ENCODE results near the gene FABP2. TPM values are rescaled to one million over a fixed set of nuclear protein-coding genes. Genes with fewer than 3 reads are reported as not detected.
"Not testable (repeated sequence)": the region's sequence is repeated elsewhere in the genome, so short reads cannot be mapped to it uniquely, and the experiment has no call there.

FABP2 gene
- not detected for total RNA-seq

- Mint-ChIP-seq H3K27me3 (peaks cover 2% of the 10 kb centered on the region), H3K36me3 (no peaks in the 10 kb centered on the region), H3K4me3 (no peak within 1 kb of the TSS), H3K27ac (no peak within 1 kb of the TSS), H3K4me1 (ENCODE audit: low read depth) (no peaks in the 10 kb centered on the region), H3K9me3 (no peaks in the 10 kb centered on the region)
- CTCF ChIA-PET = no interaction called here
- intact Hi-C loops (cut with micrococcal nuclease) = no loop called here
- DNase-seq = no peak
- POLR2A ChIA-PET = no interaction called here
These were observed at the start of gene FABP2 for GRCh38 chr4:119321921-119322687. FABP2 (minus strand) TSS chr4:119322138; CDS start chr4:119322102, 36 bp downstream.

GRCh38 chr4:119370951-119371683 lies 49.2 kb upstream of the FABP2 start:
- CTCF ChIA-PET, H3K36me3 Mint-ChIP-seq, POLR2A ChIA-PET, H3K9me3 Mint-ChIP-seq, DNase-seq, H3K27ac Mint-ChIP-seq, H3K4me3 Mint-ChIP-seq, H3K27me3 Mint-ChIP-seq: not testable (repeated sequence)
- intact Hi-C loops (cut with micrococcal nuclease) = loop anchor here (2.0 to 10.0 kb wide), 2 partner anchors 56 to 162 kb away; no protein-coding TSS in a partner anchor
- peaks cover 21% of the 10 kb centered on the region for H3K4me1 Mint-ChIP-seq (ENCODE audit: low read depth)

- H3K36me3 Mint-ChIP-seq, H3K27me3 Mint-ChIP-seq, POLR2A ChIA-PET, H3K9me3 Mint-ChIP-seq, CTCF ChIA-PET: not testable (repeated sequence)
- Mint-ChIP-seq H3K4me1 (ENCODE audit: low read depth) (peaks cover 23% of the 10 kb centered on the region), H3K4me3 (peak overlapping the region; percentile 16), H3K27ac (peak overlapping the region; percentile 38)
- peak; percentile 78 for DNase-seq
- intact Hi-C loops (cut with micrococcal nuclease) = loop anchor here (2.0 to 10.0 kb wide), 2 partner anchors 56 to 162 kb away; no protein-coding TSS in a partner anchor
These were observed 48.5 kb upstream of the FABP2 start for GRCh38 chr4:119370392-119370791.

GRCh38 chr4:119366802-119367201 lies 44.9 kb upstream of the FABP2 start:
- H3K4me1 Mint-ChIP-seq (ENCODE audit: low read depth) = peaks cover 21% of the 10 kb centered on the region
- H3K27ac Mint-ChIP-seq; CTCF ChIA-PET; intact Hi-C loops (cut with micrococcal nuclease); H3K9me3 Mint-ChIP-seq; H3K36me3 Mint-ChIP-seq; H3K4me3 Mint-ChIP-seq; DNase-seq; H3K27me3 Mint-ChIP-seq; POLR2A ChIA-PET: not testable (repeated sequence)

GRCh38 chr4:119364203-119364602 lies 42.3 kb upstream of the FABP2 start:
- H3K27ac Mint-ChIP-seq; H3K4me3 Mint-ChIP-seq; H3K27me3 Mint-ChIP-seq; H3K9me3 Mint-ChIP-seq; CTCF ChIA-PET; H3K36me3 Mint-ChIP-seq; POLR2A ChIA-PET; H3K4me1 Mint-ChIP-seq (ENCODE audit: low read depth); intact Hi-C loops (cut with micrococcal nuclease); DNase-seq: not testable (repeated sequence)

GRCh38 chr4:119363372-119363771 lies 41.4 kb upstream of the FABP2 start:
- POLR2A ChIA-PET; H3K4me3 Mint-ChIP-seq; CTCF ChIA-PET; H3K27me3 Mint-ChIP-seq; DNase-seq; H3K9me3 Mint-ChIP-seq; H3K36me3 Mint-ChIP-seq; H3K4me1 Mint-ChIP-seq (ENCODE audit: low read depth); intact Hi-C loops (cut with micrococcal nuclease); H3K27ac Mint-ChIP-seq: not testable (repeated sequence)

GRCh38 chr4:119362413-119362812 lies 40.5 kb upstream of the FABP2 start:
- CTCF ChIA-PET; POLR2A ChIA-PET; DNase-seq; intact Hi-C loops (cut with micrococcal nuclease); H3K36me3 Mint-ChIP-seq; H3K9me3 Mint-ChIP-seq; H3K27me3 Mint-ChIP-seq; H3K4me1 Mint-ChIP-seq (ENCODE audit: low read depth); H3K4me3 Mint-ChIP-seq; H3K27ac Mint-ChIP-seq: not testable (repeated sequence)

GRCh38 chr4:119359873-119360272 lies 37.9 kb upstream of the FABP2 start:
- DNase-seq; CTCF ChIA-PET; H3K27ac Mint-ChIP-seq; H3K27me3 Mint-ChIP-seq; H3K9me3 Mint-ChIP-seq; H3K36me3 Mint-ChIP-seq; H3K4me1 Mint-ChIP-seq (ENCODE audit: low read depth); POLR2A ChIA-PET; intact Hi-C loops (cut with micrococcal nuclease); H3K4me3 Mint-ChIP-seq: not testable (repeated sequence)

- H3K27ac Mint-ChIP-seq; H3K4me3 Mint-ChIP-seq; CTCF ChIA-PET; DNase-seq; H3K36me3 Mint-ChIP-seq; H3K4me1 Mint-ChIP-seq (ENCODE audit: low read depth); H3K9me3 Mint-ChIP-seq; POLR2A ChIA-PET; H3K27me3 Mint-ChIP-seq; intact Hi-C loops (cut with micrococcal nuclease): not testable (repeated sequence)
These were observed 34.9 kb upstream of the FABP2 start for GRCh38 chr4:119356796-119357195.

GRCh38 chr4:119356041-119356440 lies 34.1 kb upstream of the FABP2 start:
- POLR2A ChIA-PET; intact Hi-C loops (cut with micrococcal nuclease): not testable (repeated sequence)

GRCh38 chr4:119353364-119353763 lies 31.4 kb upstream of the FABP2 start:
- DNase-seq; POLR2A ChIA-PET; H3K27me3 Mint-ChIP-seq; H3K27ac Mint-ChIP-seq; H3K9me3 Mint-ChIP-seq; H3K36me3 Mint-ChIP-seq; H3K4me3 Mint-ChIP-seq; CTCF ChIA-PET; intact Hi-C loops (cut with micrococcal nuclease); H3K4me1 Mint-ChIP-seq (ENCODE audit: low read depth): not testable (repeated sequence)

More at GRCh38 chr4:119356041-119356440, 34.1 kb upstream of the FABP2 start:
- H3K4me1 Mint-ChIP-seq (ENCODE audit: low read depth); H3K9me3 Mint-ChIP-seq; H3K27ac Mint-ChIP-seq; H3K4me3 Mint-ChIP-seq; DNase-seq; H3K36me3 Mint-ChIP-seq; H3K27me3 Mint-ChIP-seq; CTCF ChIA-PET: not testable (repeated sequence)

GRCh38 chr4:119348169-119348568 lies 26.2 kb upstream of the FABP2 start:
- POLR2A ChIA-PET; H3K4me1 Mint-ChIP-seq (ENCODE audit: low read depth); H3K9me3 Mint-ChIP-seq; CTCF ChIA-PET; H3K27ac Mint-ChIP-seq; H3K36me3 Mint-ChIP-seq; intact Hi-C loops (cut with micrococcal nuclease); H3K27me3 Mint-ChIP-seq; DNase-seq; H3K4me3 Mint-ChIP-seq: not testable (repeated sequence)

- H3K9me3 Mint-ChIP-seq; H3K4me3 Mint-ChIP-seq; intact Hi-C loops (cut with micrococcal nuclease); H3K27me3 Mint-ChIP-seq; H3K36me3 Mint-ChIP-seq; CTCF ChIA-PET; POLR2A ChIA-PET; DNase-seq; H3K4me1 Mint-ChIP-seq (ENCODE audit: low read depth); H3K27ac Mint-ChIP-seq: not testable (repeated sequence)
These were observed 21.4 kb upstream of the FABP2 start for GRCh38 chr4:119343293-119343692.

Data from activated CD4-positive, alpha-beta memory T cell treated with anti-CD3 and anti-CD28 coated beads for 36 hours (primary cell).